ENCODE measurements around the gene EEA1.

Gene EEA1

GRCh38 chr12:92740411-92740810, 188.7 kb downstream of the EEA1 start:
- DNase-seq, result no peak

- DNase-seq, result no peak
These were observed 190.0 kb downstream of the EEA1 start for GRCh38 chr12:92739113-92739512.

GRCh38 chr12:92737855-92738850, 190.9 kb downstream of the EEA1 start:
- DNase-seq, result no peak

GRCh38 chr12:92736605-92737004, 192.5 kb downstream of the EEA1 start:
- DNase-seq, result no peak

GRCh38 chr12:92735131-92735721, 193.9 kb downstream of the EEA1 start:
- no peak for DNase-seq

GRCh38 chr12:92733661-92734060, 195.4 kb downstream of the EEA1 start:
- DNase-seq, result no peak

GRCh38 chr12:92733181-92733580, 195.9 kb downstream of the EEA1 start:
- DNase-seq, result no peak

- DNase-seq, result no peak
These were observed 196.4 kb downstream of the EEA1 start for GRCh38 chr12:92732716-92733115.

GRCh38 chr12:92732216-92732615, 196.9 kb downstream of the EEA1 start:
- DNase-seq, result no peak

GRCh38 chr12:92730758-92731157, 198.3 kb downstream of the EEA1 start:
- DNase-seq, result no peak

GRCh38 chr12:92729773-92730305, 199.3 kb downstream of the EEA1 start:
- no peak for DNase-seq

- DNase-seq, result no peak
These were observed 202.2 kb downstream of the EEA1 start for GRCh38 chr12:92726850-92727249.

- no peak for DNase-seq
These were observed 206.2 kb downstream of the EEA1 start for GRCh38 chr12:92722897-92723296.

- no peak for DNase-seq
These were observed 207.4 kb downstream of the EEA1 start for GRCh38 chr12:92721656-92722055.

GRCh38 chr12:92721130-92721529, 208.0 kb downstream of the EEA1 start:
- no peak for DNase-seq

Data from NK-92 treated with Interleukin-12 subunit alpha and Interleukin-12 subunit beta, amount 100 ng/mL, for 24 hours (cell line).